ENCODE results near the gene SETD5. TPM values are rescaled to one million over a fixed set of nuclear protein-coding genes. Genes with fewer than 3 reads are reported as not detected.

The SETD5 gene
- total RNA-seq, 1 donor, result 140 TPM

GRCh38 chr3:9380014-9380413 is 17.4 kb upstream of the SETD5 start:
- no peak overlapping the region for H3K4me3 ChIP-seq (ENCODE audit: low read depth, low read length)
- no peak for DNase-seq (ENCODE audit: low read depth)
- no peak for TF ChIP-seq CTCF (IDR thresholded peaks at IDR 0.05; ENCODE audit: insufficient read depth, low read depth, low read length)

GRCh38 chr3:9384141-9384828 is 13.1 kb upstream of the SETD5 start:
- H3K4me3 ChIP-seq (ENCODE audit: low read depth, low read length), result no peak overlapping the region
- DNase-seq (ENCODE audit: low read depth), result no peak
- no peak for TF ChIP-seq CTCF (IDR thresholded peaks at IDR 0.05; ENCODE audit: insufficient read depth, low read depth, low read length)

GRCh38 chr3:9385187-9386077 is 12.0 kb upstream of the SETD5 start:
- DNase-seq (ENCODE audit: low read depth), result no peak
- TF ChIP-seq CTCF (IDR thresholded peaks at IDR 0.05; ENCODE audit: insufficient read depth, low read depth, low read length), result no peak
- no peak overlapping the region for H3K4me3 ChIP-seq (ENCODE audit: low read depth, low read length)

GRCh38 chr3:9386078-9386459 is 11.3 kb upstream of the SETD5 start:
- no peak for TF ChIP-seq CTCF (IDR thresholded peaks at IDR 0.05; ENCODE audit: insufficient read depth, low read depth, low read length)
- DNase-seq (ENCODE audit: low read depth), result no peak
- H3K4me3 ChIP-seq (ENCODE audit: low read depth, low read length), result no peak overlapping the region

GRCh38 chr3:9386501-9387321 is 10.7 kb upstream of the SETD5 start:
- TF ChIP-seq CTCF (IDR thresholded peaks at IDR 0.05; ENCODE audit: insufficient read depth, low read depth, low read length), result no peak
- DNase-seq (ENCODE audit: low read depth), result no peak

GRCh38 chr3:9387322-9387655 is 10.1 kb upstream of the SETD5 start:
- DNase-seq (ENCODE audit: low read depth), result no peak
- no peak overlapping the region for H3K4me3 ChIP-seq (ENCODE audit: low read depth, low read length)
- no peak for TF ChIP-seq CTCF (IDR thresholded peaks at IDR 0.05; ENCODE audit: insufficient read depth, low read depth, low read length)

More at GRCh38 chr3:9386501-9387321, 10.7 kb upstream of the SETD5 start:
- no peak overlapping the region for H3K4me3 ChIP-seq (ENCODE audit: low read depth, low read length)
